Activated CD8-positive, alpha-beta memory T cell treated with anti-CD3 and anti-CD28 coated beads for 4 hours (primary cell): ENCODE data around the gene SOS2.

Source experiments
- DNase-seq, 2 donors: peaks; one replicate each; pipeline ENCODE4 v3.0.0-alpha.2; 2020; ENCODE audit warnings: low read depth in 2 of 2

SOS2 gene

GRCh38 chr14:50116181-50116956 lies 115.0 kb downstream of the SOS2 start, which contains the start of gene VCPKMT:
Gene VCPKMT (minus strand): TSS chr14:50116572. CDS start chr14:50116552, 20 bp downstream.
- DNase-seq: peak; percentile 88 to 93

GRCh38 chr14:50113381-50114035 lies 117.9 kb downstream of the SOS2 start:
- no peak for DNase-seq

- no peak for DNase-seq
These were observed 120.9 kb downstream of the SOS2 start for GRCh38 chr14:50110323-50111037.

GRCh38 chr14:50109342-50109741 lies 122.0 kb downstream of the SOS2 start:
- DNase-seq: no peak

GRCh38 chr14:50107850-50108249 lies 123.5 kb downstream of the SOS2 start:
- no peak for DNase-seq

- DNase-seq: no peak
These were observed 125.2 kb downstream of the SOS2 start for GRCh38 chr14:50106178-50106577.

- DNase-seq: no peak
These were observed 127.8 kb downstream of the SOS2 start for GRCh38 chr14:50103558-50103957.

- no peak for DNase-seq
These were observed 130.0 kb downstream of the SOS2 start for GRCh38 chr14:50101417-50101816.

GRCh38 chr14:50100805-50101204 lies 130.6 kb downstream of the SOS2 start:
- no peak for DNase-seq

- DNase-seq: no peak
These were observed 132.0 kb downstream of the SOS2 start for GRCh38 chr14:50099335-50099734.

GRCh38 chr14:50095895-50096294 lies 135.5 kb downstream of the SOS2 start:
- no peak for DNase-seq

- DNase-seq: no peak
These were observed 137.2 kb downstream of the SOS2 start for GRCh38 chr14:50094056-50094755.

- no peak for DNase-seq
These were observed 137.9 kb downstream of the SOS2 start for GRCh38 chr14:50093496-50093895.

GRCh38 chr14:50092006-50092555 lies 139.3 kb downstream of the SOS2 start:
- no peak for DNase-seq

GRCh38 chr14:50091240-50091913 lies 140.0 kb downstream of the SOS2 start:
- no peak for DNase-seq

- DNase-seq: no peak
These were observed 142.2 kb downstream of the SOS2 start for GRCh38 chr14:50089208-50089607.

GRCh38 chr14:50088731-50089130 lies 142.6 kb downstream of the SOS2 start:
- no peak for DNase-seq

GRCh38 chr14:50088117-50088515 lies 143.3 kb downstream of the SOS2 start:
- no peak for DNase-seq

GRCh38 chr14:50087341-50088116 lies 143.8 kb downstream of the SOS2 start:
- no peak for DNase-seq

GRCh38 chr14:50086321-50086711 lies 145.1 kb downstream of the SOS2 start:
- DNase-seq: no peak
